Middle frontal gyrus (tissue), 1 donor: ENCODE data around the gene CYP2A7.
"Not testable (repeated sequence)": the region's sequence is repeated elsewhere in the genome, so short reads cannot be mapped to it uniquely, and the experiment has no call there.

Source experiments
- DNase-seq: peaks from one replicate; pipeline ENCODE4 v3.0.0-alpha.2; 2015; ENCODE audit warnings: low spot score; ENCODE audit errors: extremely low spot score

Gene CYP2A7

DNA sequence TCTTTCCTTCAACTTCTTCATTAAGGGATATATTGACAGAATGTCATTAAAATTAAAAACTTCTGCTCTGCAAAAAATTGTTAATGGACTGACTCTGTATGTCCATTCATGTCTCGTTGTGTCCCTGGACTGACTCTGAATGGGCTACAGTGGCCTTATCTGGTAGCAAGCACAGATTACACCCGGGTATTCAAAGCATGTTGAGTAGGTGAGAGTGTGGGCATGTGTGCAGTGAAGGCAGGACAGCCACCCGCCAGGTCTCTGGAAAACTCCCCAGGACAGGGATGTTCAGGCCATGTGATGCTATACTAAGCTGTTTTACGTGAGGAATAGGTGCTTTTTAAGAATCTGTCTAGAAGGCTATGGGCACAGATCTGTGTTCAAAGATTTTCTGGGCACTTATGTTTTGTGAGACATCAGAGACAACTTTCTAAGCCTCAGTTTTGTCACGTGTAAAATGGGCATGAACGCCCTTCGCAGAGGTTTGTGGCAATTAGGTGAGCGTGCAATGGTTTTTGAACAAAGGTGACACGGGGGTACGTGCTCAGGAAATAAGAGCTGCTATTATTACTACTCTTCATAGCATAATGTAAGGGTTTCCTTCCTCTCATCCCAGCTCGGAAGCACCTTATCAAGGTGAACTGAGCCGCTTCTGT, 38.9 kb downstream of the CYP2A7 start:
- not testable (repeated sequence) for DNase-seq

DNA sequence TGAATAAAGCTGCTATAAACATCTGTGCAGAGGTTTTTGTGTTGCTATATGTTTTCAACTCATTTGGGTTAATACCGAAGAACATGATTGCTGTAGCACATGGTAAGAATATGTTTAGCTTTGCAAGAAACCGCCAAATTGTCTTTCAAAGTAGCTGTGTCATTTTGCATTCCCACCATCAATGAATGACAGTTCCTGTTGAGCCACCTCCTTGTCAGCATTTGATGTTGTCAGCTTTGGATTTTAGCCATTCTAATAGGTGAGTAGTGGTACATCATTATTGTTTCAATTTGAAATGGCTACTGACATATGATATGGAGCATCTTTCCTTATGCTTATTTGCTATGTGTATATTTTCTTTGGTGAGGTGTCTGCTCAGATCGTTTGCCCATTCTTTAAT, 40.0 kb downstream of the CYP2A7 start:
- not testable (repeated sequence) for DNase-seq

DNA sequence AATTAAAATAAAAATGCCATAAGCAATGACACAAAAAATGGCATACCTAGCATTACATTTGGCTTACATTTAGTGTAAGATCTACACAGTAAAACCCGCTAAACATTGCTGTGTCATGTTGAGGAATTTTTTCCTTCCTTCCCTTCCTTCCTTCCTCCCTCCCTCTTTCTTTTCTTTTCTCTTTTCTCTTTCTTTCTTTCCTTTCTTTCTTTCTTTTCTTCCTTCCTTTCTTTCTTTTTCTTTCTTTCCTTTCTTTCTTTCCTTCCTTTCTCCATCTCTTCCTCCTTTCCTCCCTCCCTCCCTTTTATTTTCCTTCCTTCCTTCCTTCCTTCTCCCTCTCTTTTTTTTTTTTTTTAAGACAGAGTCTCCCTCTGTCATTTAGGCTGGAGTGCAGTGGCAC, 43.6 kb downstream of the CYP2A7 start:
- not testable (repeated sequence) for DNase-seq

DNA sequence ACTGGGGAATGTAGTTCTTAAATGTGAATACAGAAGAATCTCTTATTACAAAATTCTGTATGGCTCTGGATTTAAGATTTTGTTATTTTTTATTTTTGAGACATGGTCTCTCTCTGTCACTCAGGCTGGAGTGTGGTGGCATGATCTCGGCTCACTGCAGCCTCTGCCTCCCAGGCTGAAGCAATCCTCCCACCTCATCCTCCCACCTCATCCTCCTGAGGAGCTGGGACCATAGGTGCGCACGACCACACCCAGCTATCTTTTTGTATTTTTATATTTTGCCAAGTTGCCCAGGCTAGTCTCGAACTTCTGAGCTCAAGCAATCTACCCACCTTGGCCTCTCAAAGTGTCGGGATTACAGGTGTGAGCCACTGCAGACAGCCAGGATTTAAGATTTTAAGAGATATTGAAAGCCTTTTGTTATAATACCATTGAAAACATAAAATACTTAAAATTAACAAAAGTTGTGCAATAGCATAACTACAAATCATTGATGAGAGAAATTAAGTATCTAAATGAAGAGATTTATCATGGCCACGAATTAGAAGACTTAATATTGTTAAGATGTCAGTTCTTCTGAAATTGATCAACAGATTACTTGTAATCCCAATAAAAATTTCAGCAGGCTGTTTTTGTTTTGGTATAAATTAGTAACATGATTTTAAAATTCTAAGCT, 45.1 kb downstream of the CYP2A7 start:
- no peak for DNase-seq

DNA sequence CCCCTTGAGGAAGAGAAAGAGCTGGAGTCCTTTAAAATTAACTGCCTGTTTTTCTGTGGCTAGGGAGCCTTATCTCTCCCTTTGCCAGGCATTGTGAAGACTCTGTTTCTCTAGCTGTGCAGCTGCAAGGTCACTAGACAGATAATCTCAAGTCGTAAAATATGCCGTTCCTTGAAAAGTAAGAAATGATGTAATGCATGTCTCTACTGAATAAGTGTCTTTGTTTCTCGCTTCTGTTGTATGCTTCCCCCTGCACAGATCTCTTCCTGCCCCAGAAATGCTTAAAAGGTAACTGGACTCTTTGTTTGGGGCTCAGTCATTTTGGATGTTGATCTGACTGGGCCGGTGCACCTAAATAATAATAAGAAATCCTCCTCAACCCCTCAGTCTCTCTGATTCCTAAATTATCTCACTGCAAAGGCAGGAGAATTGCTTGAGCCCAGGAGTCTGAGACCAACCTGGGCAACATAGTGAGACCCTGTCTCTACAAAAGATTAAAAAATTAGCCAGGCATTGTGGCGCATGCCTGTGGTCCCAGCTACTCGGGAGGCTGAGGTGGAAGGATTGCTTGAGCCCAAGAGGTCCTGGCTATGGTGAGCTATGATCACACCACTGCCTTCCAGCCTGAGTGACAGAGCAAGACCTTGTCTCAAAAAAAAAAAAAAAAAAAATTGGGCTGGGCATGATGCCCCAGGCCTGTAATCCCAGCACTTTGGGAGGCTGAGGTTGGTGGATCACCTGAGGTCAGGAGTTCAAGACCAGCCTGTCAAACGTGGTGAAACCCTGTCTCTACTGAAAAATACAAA, 48.1 kb downstream of the CYP2A7 start:
- DNase-seq = not testable (repeated sequence)

DNA sequence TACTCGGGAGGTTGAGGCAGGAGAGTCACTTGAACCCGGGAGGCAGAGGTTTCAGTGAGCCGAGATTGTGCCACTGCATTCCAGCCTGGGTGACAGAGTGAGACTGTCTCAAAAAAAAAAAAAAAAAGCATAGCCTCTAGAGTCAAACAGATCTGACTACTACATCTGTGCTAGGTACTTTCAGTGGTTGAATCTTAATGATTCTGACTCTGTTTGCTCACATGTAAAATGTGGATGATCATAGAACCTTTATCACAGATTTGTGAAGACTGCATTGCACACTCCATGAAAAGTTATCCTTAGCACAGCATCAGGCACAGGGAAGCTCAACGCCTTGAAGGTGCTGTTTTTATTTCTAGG, 49.6 kb downstream of the CYP2A7 start:
- DNase-seq = not testable (repeated sequence)

DNA sequence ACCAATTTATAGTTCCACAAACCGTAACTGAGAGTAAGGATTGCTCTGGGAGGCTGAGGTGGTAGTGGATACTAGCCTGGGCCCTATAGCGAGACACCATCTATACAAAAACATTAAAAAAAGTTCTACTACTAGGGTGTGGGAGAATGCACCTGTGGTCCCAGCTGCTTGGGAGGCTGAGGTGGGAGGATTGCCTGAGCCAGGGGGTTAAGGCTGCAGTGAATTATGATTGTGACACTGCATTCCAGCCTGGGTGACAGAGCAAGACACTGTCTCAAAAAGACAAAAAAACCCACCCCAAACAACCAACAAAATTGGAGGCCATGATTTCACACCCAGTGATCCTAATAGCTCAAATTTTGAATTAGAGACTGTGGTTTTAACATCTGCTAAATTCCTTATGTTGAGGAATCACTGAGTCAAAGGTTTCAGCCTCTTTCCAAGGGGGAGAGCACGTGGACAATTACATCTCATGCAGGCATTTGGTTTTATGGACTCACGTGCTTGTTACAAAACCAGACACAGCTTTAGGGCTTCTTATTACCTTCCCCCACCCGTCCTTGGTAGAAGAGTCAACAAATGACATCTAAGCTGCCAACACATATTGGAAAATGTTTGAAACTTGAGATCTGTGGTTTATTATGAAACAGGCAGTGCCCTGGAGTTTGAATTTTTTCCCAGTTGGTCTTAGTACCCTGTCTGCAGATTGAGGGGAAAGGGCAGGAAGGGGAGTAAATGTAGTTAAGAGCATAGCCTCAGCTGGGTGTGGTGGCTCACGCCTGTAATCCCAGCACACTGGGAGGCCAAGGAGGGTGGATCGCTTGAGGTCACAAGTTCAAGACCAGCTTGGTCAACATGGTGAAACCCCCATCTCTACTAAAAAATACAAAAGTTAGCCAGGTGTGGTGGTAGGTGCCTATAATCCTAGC, 50.3 kb downstream of the CYP2A7 start:
- no peak for DNase-seq

DNA sequence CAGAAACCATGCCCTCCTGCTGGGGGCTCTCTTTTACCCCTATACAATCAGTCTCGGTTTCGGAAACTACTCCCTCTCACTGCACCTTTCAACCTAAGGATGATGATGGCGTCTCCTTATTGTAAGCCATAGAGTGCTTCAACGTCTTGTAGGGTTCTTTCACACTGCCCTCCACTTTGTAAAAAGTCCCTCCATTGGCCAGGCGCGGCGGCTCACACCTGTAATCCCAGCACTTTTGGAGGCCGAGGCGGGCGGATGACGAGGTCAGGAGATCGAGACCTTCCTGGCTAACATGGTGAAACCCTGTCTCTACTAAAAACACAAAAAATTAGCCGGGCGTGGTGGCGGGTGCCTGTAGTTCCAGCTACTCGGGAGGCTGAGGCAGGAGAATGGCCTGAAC, 51.3 kb downstream of the CYP2A7 start:
- not testable (repeated sequence) for DNase-seq

DNA sequence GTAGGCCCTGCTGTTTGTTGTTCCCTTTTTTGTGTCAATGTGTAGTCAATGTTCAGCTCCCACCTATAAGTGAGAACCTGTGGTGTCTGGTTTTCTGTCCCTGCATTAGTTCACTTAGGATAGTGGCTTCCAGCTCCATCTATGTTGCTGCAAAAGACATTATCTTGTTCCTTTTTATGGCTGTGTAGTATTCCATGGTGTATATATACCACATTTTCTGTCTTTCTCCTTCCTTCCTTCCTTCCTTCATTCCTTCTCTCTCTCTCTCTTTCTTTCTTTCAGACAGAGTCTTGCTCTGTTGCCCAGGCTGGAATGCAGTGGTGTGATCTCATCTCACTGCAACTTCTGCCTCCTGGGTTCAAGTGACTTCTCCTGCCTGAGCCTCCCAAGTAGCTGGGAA, 52.8 kb downstream of the CYP2A7 start:
- DNase-seq = no peak

DNA sequence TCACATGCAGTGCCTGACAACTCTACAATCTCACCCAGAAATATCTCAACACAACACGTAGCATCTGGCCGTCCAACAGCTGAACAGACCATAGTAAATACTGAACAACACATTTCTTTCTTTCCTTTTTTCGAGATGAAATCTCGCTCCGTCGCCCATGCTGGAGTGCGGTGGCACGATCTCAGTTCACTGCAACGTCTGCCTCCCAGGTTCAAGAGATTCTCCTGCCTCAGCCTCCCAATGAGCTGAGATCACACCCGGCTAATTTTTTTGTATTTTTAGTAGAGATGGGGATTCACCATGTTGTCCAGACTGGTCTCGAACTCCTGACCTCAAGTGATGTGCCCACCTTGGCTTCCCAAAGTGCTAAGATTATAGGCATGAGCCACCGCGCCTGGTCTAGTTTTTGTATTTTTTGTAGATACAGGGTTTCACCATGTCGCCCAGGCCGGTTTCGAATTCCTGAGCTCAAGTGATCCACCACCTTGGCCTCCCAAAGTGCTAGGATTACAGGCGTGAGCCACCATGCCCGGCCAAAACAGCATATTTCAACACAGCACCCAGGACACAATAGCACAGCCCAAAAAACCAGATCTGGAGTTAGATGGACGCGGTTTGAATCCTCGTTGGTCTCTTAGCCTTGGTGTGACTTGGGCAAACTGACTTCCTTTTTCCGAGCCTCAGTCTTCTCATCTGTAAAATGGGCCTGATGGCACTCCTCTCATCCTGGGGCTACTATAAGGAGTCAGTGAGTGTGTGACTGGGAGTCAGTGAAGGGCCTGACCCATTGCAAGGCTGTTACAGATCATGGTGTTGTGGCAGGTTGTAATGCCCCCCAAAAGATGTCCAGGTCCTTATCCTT, 54.4 kb downstream of the CYP2A7 start:
- DNase-seq = no peak

DNA sequence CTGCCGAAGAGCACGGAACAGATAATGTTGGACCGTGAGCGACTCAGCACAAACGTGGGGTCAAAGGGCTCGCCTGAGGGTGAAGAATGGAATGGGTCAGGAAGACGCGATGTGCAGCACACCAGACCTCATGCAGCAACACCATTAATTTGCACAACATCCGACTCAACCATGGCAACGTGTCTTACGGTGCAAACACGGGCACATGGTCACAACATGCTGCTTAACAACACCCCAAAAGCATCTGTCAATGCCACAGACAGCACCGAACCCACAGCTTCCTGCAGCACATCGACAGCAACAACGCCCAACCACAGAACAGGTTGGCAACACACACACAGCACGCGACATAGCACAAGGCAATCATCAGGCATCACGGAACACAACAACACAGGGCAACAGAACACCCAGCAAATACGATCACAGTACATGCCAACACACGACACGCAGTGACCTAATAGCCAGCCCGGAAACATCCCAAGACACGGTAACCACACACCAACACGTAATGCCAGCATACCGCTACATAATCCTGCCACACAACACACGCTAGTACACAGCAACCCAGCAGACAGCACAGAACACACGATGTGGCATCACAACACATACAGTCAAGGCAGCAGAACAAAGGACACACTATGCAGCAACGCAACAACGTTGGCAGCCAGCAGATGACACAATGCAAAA, 55.2 kb downstream of the CYP2A7 start:
- DNase-seq = not testable (repeated sequence)

DNA sequence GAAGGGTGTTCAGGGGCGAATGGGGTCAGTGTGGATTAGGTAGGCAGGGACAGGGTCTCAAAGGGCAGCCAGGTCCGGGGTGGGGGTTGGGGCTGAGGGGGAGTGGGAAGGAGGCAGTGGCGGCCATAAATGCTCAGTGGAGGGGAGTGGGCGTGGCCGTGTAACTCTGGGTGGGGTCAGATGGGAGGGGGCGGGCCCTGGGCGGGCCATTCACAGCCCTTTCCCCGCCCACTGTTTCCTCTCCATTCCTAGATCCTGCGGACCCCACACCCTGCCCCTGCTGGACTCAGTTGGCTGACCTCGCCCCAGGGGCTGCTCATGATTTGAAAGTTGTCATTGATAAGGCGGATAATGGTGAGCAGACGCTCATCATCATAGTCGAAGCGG, 55.7 kb downstream of the CYP2A7 start:
- not testable (repeated sequence) for DNase-seq

DNA sequence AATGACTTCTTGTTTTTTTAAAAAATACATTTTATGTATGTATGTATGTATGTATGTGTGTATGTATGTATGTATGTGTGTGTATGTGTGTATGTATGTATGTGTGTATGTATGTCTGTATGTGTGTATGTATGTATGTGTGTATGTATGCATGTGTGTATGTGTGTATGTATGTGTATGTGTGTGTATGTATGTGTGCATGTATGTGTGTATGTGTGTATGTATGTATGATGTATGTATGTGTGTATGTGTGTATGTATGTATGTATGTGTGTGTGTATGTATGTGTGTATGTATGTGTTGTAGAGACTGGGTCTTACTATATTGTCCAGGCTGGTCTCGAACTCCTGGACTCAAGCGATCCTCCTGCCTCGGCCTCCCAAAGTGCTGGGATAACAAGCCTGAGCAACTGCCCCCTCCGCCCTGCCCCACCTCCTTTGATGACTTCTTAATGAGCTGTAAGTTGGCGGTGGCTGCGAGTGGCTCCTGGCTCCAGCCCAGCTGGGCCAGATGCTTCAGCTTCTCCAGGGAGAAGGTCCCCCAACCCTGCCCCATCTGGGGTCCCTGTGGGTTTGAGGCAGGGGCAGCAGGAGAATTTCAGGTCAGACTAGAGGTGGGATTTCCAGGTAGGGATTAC, 56.5 kb downstream of the CYP2A7 start:
- DNase-seq = not testable (repeated sequence)
